K562 (cell line): ENCODE results near the gene PRKD2. TPM values are rescaled to one million over a fixed set of nuclear protein-coding genes. Genes with fewer than 3 reads are reported as not detected.

Experiments
- ATAC-seq: fragments of 200-7000 bp; cut with Tn5 transposase; 3 replicates; pipeline ENCODE4 v1.9.1; 2020; ENCODE audit warnings: moderate library complexity
- BruUV-seq: library from RNA; stranded (reverse); fragments of 400-500 nt; replicated peaks from 2 replicates; lab custom pipeline; 2021; lab: Mats Ljungman, UMichigan
- CTCF ChIA-PET: fragments of 300-600 bp; formaldehyde crosslinking; extraction: SDS; loops from one replicate; lab custom pipeline; 2021; ENCODE audit warnings: low intra/inter-chr PET ratio; lab: Yijun Ruan, JAX
- POLR2A ChIA-PET: fragments of 300-600, 350-650 bp; sonication (Branson Sonifier 250); formaldehyde crosslinking; extraction: SDS; loops from one replicate; lab custom pipeline; 2021; ENCODE audit warnings: antibody characterized with exemption, inconsistent platforms; lab: Yijun Ruan, JAX
- DNase-seq, 4 experiments: peaks; one replicate each; pipeline versions ENCODE4 v3.0.0 to v3.0.0-alpha.2; 2011 to 2018; ENCODE audit warnings: low spot score in 3 of 4, mixed read lengths in 3 of 4; ENCODE audit errors: extremely low read depth in 1 of 4
- FAIRE-seq: peaks from 2 replicates; lab custom pipeline; 2011; peaks lifted over from hg19 to GRCh38; lab: Jason Lieb, UNC
- H2AFZ ChIP-seq: 2 replicates; pipeline ENCODE4 v1.6.0; 2011; ENCODE audit warnings: low read depth, low read length, control low read depth, inconsistent platforms
- H3K27ac ChIP-seq: fragments of 200-600 bp; 3 replicates; pipeline ENCODE4 v1.8.0; 2011; ENCODE audit warnings: low read depth, mild to moderate bottlenecking, control low read depth, inconsistent platforms, low read length, moderate library complexity, mixed read lengths; ENCODE audit errors: extremely low read depth
- H3K27me3 ChIP-seq, 2 experiments: fragments of 300-600 bp in 1 of 2; 2 replicates in 1 of 2; 3 replicates in 1 of 2; pipeline versions ENCODE4 v1.6.0 to v1.8.0; 2011; ENCODE audit warnings: inconsistent platforms in 2 of 2, low read length in 2 of 2, mild to moderate bottlenecking in 1 of 2, mixed read lengths in 1 of 2, moderate library complexity in 1 of 2; ENCODE audit not compliant: control insufficient read depth in 2 of 2, insufficient read depth in 2 of 2
- H3K36me3 ChIP-seq: fragments of 300-600 bp; 3 replicates; pipeline ENCODE4 v1.8.0; 2011; ENCODE audit warnings: mild to moderate bottlenecking, low read length, inconsistent platforms; ENCODE audit not compliant: control insufficient read depth, insufficient read depth
- H3K4me1 ChIP-seq, 2 experiments: fragments of 200-600 bp in 1 of 2; replicated peaks in 1 of 2; 2 replicates in 1 of 2; 3 replicates in 1 of 2; pipeline versions ENCODE4 v1.5.1 to v1.8.0; 2011; ENCODE audit warnings: inconsistent platforms in 2 of 2, low read length in 2 of 2, mild to moderate bottlenecking in 1 of 2, mixed read lengths in 1 of 2, moderate library complexity in 1 of 2; ENCODE audit not compliant: control insufficient read depth in 2 of 2, insufficient read depth in 2 of 2
- H3K4me2 ChIP-seq: 2 replicates; pipeline ENCODE4 v1.6.1; 2011; ENCODE audit warnings: low read length, control low read depth, inconsistent platforms, mixed read lengths; ENCODE audit not compliant: insufficient read depth
- H3K4me3 ChIP-seq: fragments of 200-600 bp; sonication (generic), shearing (Covaris generic); 2 replicates; pipeline ENCODE4 v1.5.1; 2016; ENCODE audit warnings: control low read depth, inconsistent platforms
- H3K79me2 ChIP-seq: fragments of 200-600 bp; 3 replicates; pipeline ENCODE4 v1.8.0; 2011; ENCODE audit warnings: low read length, inconsistent platforms; ENCODE audit not compliant: control insufficient read depth, insufficient read depth
- H3K9ac ChIP-seq, 2 experiments: 2 replicates each; pipeline versions ENCODE4 v1.6.0 to v1.6.1; 2011; ENCODE audit warnings: low read depth in 2 of 2, low read length in 2 of 2, control low read depth in 1 of 2, inconsistent platforms in 1 of 2, mild to moderate bottlenecking in 1 of 2, mixed read lengths in 1 of 2; ENCODE audit not compliant: insufficient read depth in 1 of 2
- H3K9me1 ChIP-seq: one replicate; pipeline ENCODE4 v1.6.0; 2011; ENCODE audit warnings: inconsistent platforms, mild to moderate bottlenecking, low read length, moderate library complexity; ENCODE audit not compliant: control insufficient read depth, insufficient read depth
- H3K9me3 ChIP-seq: replicated peaks from 2 replicates; pipeline ENCODE4 v1.5.1; 2011; ENCODE audit warnings: low read depth, low read length, inconsistent platforms; ENCODE audit not compliant: control insufficient read depth, insufficient read depth
- H4K20me1 ChIP-seq: replicated peaks from 2 replicates; pipeline ENCODE4 v1.6.1; 2011; ENCODE audit warnings: low read length, inconsistent platforms, mixed read lengths; ENCODE audit not compliant: control insufficient read depth, insufficient read depth
- FOXP4 ChIP-seq: sonication (generic); formaldehyde crosslinking; IDR thresholded peaks from 2 replicates; pipeline ENCODE4 v1.8.0; 2022; ENCODE audit warnings: mild to moderate bottlenecking, missing genetic modification reagents, borderline replicate concordance
- GATAD2B ChIP-seq: fragments of 450-650 bp; IDR thresholded peaks from 2 replicates; pipeline ENCODE4 v1.6.1; 2017; ENCODE audit warnings: mild to moderate bottlenecking, borderline replicate concordance
- ZNF121 ChIP-seq: sonication (generic); formaldehyde crosslinking; conservative IDR thresholded peaks from 2 replicates; pipeline ENCODE4 v1.8.0; 2022; ENCODE audit warnings: missing genetic modification reagents
- ZNF3 ChIP-seq: fragments of 250-450 bp; sonication (Bioruptor Pico); IDR thresholded peaks from 2 replicates; pipeline ENCODE4 v1.5.0; 2021; ENCODE audit warnings: mild to moderate bottlenecking, moderate library complexity
- WGBS: fragments of 100-300 bp; shearing (Covaris generic); methylation state at CpG from one replicate; pipeline ENCODE4 v1.1.6; 2016; ENCODE audit warnings: low coverage, mixed read lengths; ENCODE audit not compliant: insufficient coverage; ENCODE audit errors: missing lambda C conversion rate; 5-methylcytosine and 5-hydroxymethylcytosine counted together
- in situ Hi-C: fragments of 300-500 bp; cut with MboI; formaldehyde crosslinking; loops from 4 replicates; pipeline ENCODE4 v1.15.0; 2018; ENCODE audit warnings: inconsistent platforms, mixed read lengths
- intact Hi-C: fragments of 100-400 bp; cut with micrococcal nuclease; formaldehyde crosslinking; loops from 2 replicates; pipeline ENCODE4 v1.14.2; 2022
- polyA plus RNA-seq, 8 experiments: library from polyadenylated mRNA; depleted of rRNA in 4 of 8; stranded (reverse) in 5 of 8; unstranded in 3 of 8; fragments of >200 nt; fragmentation: Nextera tagmentation in 2 of 8; fragmentation: Illumina TruSeq in 1 of 8; extraction: Ambion mirVana in 2 of 8; extraction: Trizol in 1 of 8; gene quantifications; 2 replicates each; pipeline versions ENCODE4 v1.2.1 to v1.2.3, GENCODE V29; 2011 to 2014; ENCODE audit warnings: inconsistent platforms in 1 of 8, missing spikeins in 1 of 8
- total RNA-seq, 7 experiments: library from RNA; depleted of rRNA in 6 of 7; stranded (reverse); fragments of >200 nt in 6 of 7; fragmentation: Illumina TruSeq in 2 of 7; extraction: Trizol in 2 of 7; gene quantifications; 2 replicates each; pipeline versions ENCODE4 v1.2.1 to v1.2.3, GENCODE V29; 2011 to 2021; ENCODE audit warnings: low replicate concordance in 1 of 7

The PRKD2 gene
- total and polyA plus RNA-seq, 9 of the 15 experiments (the other 6 are each of a cell fraction or from before 2014, with no cell fraction given), result 1.8 to 60.0 (median 15.0) TPM

GRCh38 chr19:46745030-46745429 lies 28.1 kb upstream of the PRKD2 start (continued):
- TF ChIP-seq GATAD2B, result no peak

DNA sequence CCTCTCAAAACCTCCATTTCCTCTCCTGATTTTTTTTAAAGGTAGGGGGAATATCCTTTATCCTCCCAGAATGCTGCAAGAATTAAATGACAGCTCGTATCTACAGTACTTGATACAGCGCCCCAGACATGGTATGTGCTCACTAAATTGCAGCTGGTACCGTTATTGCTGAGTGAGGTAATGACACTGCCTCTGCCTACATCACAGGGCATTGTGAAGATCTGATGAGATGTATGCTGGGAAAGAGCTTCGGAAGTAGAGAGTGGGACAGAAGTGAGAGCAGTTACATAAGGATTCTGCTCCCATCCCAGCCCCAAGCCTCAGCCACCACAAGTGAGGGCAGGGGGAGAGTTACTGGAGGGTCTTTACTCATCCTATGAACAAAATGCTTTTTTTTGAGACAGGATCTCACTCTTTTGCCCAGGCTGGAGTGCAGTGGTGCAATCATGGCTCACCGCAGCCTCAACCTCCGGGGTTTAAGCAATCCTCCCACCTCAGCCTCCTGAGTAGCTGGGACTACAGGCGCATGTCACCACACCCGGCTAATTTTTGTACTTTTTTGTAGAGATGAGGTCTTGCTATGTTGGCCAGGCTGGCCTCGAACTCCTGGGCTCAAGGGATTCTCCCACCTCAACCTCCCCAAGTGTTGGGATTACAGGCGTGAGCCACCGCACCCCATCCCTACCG lies 27.2 kb upstream of the PRKD2 start:
- BruUV-seq, result TSS peak; percentile 31
- peaks cover 2% of the 10 kb centered on the region for H3K9me1 ChIP-seq
- 72% methylated on average over 12 of the region's 12 CpGs for WGBS
- intact Hi-C loops, result no loop called here
- DNase-seq (no peak), ATAC-seq (no peak), FAIRE-seq (no peak)
- peaks cover 11 to 39% of the 10 kb centered on the region in 2 experiments; a peak in 4 of 5 replicates for H3K4me1 ChIP-seq
- H3K9me3 ChIP-seq, result no peaks in the 10 kb centered on the region
- H3K36me3 ChIP-seq, result peaks cover 47% of the 10 kb centered on the region; the same call in 1 of the 3 replicates
- H3K9ac ChIP-seq, result peak overlapping the region; percentile 91 to 99; a peak in 2 of 4 replicates
- TF ChIP-seq FOXP4 (CRISPR knock-in tag) (no peak), ZNF3 (CRISPR knock-in tag) (no peak), ZNF121 (peak; percentile 52; the same call in 1 of the 2 replicates)
- peak overlapping the region; percentile 94 for H3K4me2 ChIP-seq
- peaks cover 76% of the 10 kb centered on the region for H3K79me2 ChIP-seq
- in situ Hi-C loops, result no loop called here
- no peak overlapping the region for H3K27ac ChIP-seq
- POLR2A ChIA-PET, result interaction anchor here (1.9 kb wide), 1 partner anchor 9 kb away, joined by 6 read pairs; no protein-coding TSS in a partner anchor
- H3K27me3 ChIP-seq, result no peaks in the 10 kb centered on the region
- CTCF ChIA-PET, result no interaction called here
- peak overlapping the region; percentile 98; the same call in 1 of the 2 replicates for H3K4me3 ChIP-seq
- peaks cover 39% of the 10 kb centered on the region for H4K20me1 ChIP-seq
- H2AFZ ChIP-seq, result no peak overlapping the region
